HepG2 (cell line): ENCODE results near the gene STK32C. TPM values are rescaled to one million over a fixed set of nuclear protein-coding genes. Genes with fewer than 3 reads are reported as not detected.

Experiments
- CBX5 ChIP-seq: sonication (generic); formaldehyde crosslinking; IDR thresholded peaks from 2 replicates; pipeline ENCODE4 v1.4.0; 2020; ENCODE audit warnings: missing genetic modification reagents, borderline replicate concordance
- DMTF1 ChIP-seq: sonication (generic); formaldehyde crosslinking; IDR thresholded peaks from 2 replicates; pipeline ENCODE4 v1.4.0; 2020; ENCODE audit warnings: mild to moderate bottlenecking, missing genetic modification reagents
- HCFC1 ChIP-seq: fragments of 150-350 bp; IDR thresholded peaks from 2 replicates; pipeline ENCODE4 v1.6.1; 2014; ENCODE audit warnings: low read depth, low read length
- MZF1 ChIP-seq: sonication (generic); formaldehyde crosslinking; IDR thresholded peaks from 2 replicates; pipeline ENCODE4 v1.8.1; 2023; ENCODE audit warnings: mild to moderate bottlenecking, missing genetic modification reagents, borderline replicate concordance
- PAX8 ChIP-seq: sonication (generic); formaldehyde crosslinking; IDR thresholded peaks from 2 replicates; pipeline ENCODE4 v1.8.0; 2022; ENCODE audit warnings: mild to moderate bottlenecking, missing genetic modification reagents, borderline replicate concordance
- RCOR2 ChIP-seq: IDR thresholded peaks from 2 replicates; pipeline ENCODE4 v1.6.1; 2016; ENCODE audit warnings: missing biosample characterization, missing genetic modification reagents
- SALL1 ChIP-seq: sonication (generic); formaldehyde crosslinking; IDR thresholded peaks from 2 replicates; pipeline ENCODE4 v1.8.0; 2022; ENCODE audit warnings: mild to moderate bottlenecking, missing genetic modification reagents
- ZNF501 ChIP-seq: sonication (generic); formaldehyde crosslinking; IDR thresholded peaks from 2 replicates; pipeline ENCODE4 v1.5.1; 2020; ENCODE audit warnings: mild to moderate bottlenecking, moderate library complexity, missing genetic modification reagents
- ZNF510 ChIP-seq: sonication (generic); formaldehyde crosslinking; IDR thresholded peaks from 2 replicates; pipeline ENCODE4 v1.4.0; 2020; ENCODE audit warnings: low read depth, mild to moderate bottlenecking, missing genetic modification reagents
- ZNF512B ChIP-seq: sonication (generic); formaldehyde crosslinking; IDR thresholded peaks from 2 replicates; pipeline ENCODE4 v1.5.1; 2020; ENCODE audit warnings: missing genetic modification reagents, mild to moderate bottlenecking, borderline replicate concordance
- ZNF788 ChIP-seq: sonication (generic); formaldehyde crosslinking; IDR thresholded peaks from 2 replicates; pipeline ENCODE4 v1.5.0; 2020; ENCODE audit warnings: mild to moderate bottlenecking, missing genetic modification reagents, borderline replicate concordance
- ZNF800 ChIP-seq: sonication (generic); formaldehyde crosslinking; IDR thresholded peaks from 2 replicates; pipeline ENCODE4 v1.4.0; 2020; ENCODE audit warnings: missing genetic modification reagents
- ZSCAN12 ChIP-seq: sonication (generic); formaldehyde crosslinking; IDR thresholded peaks from 2 replicates; pipeline ENCODE4 v1.9.0; 2021; ENCODE audit warnings: mild to moderate bottlenecking, missing genetic modification reagents
- polyA plus RNA-seq, 8 experiments: library from polyadenylated mRNA; depleted of rRNA in 3 of 8; stranded (reverse) in 7 of 8; unstranded in 1 of 8; fragments of >200 nt; fragmentation: Illumina TruSeq in 4 of 8; extraction: Trizol in 4 of 8; gene quantifications; 2 replicates each; pipeline versions ENCODE4 v1.2.1 to v1.2.3, GENCODE V29; 2011 to 2016; ENCODE audit warnings: low read depth in 4 of 8, missing spikeins in 1 of 8, mixed read lengths in 1 of 8; ENCODE audit not compliant: insufficient read depth in 1 of 8
- total RNA-seq, 5 experiments: library from RNA; depleted of rRNA; stranded (reverse); fragments of >200 nt; fragmentation: Illumina TruSeq; extraction: Trizol; gene quantifications; 2 replicates each; pipeline ENCODE4 v1.2.3, GENCODE V29; 2016; ENCODE audit warnings: low read depth in 1 of 5

Gene STK32C
- total and polyA plus RNA-seq, 2 of the 13 experiments (the other 11 are each of a cell fraction or from before 2014, with no cell fraction given), result 10.9 to 19.4 TPM

- TF ChIP-seq ZNF512B (CRISPR knock-in tag) (no peak), DMTF1 (CRISPR knock-in tag) (no peak), PAX8 (no peak), RCOR2 (CRISPR knock-in tag) (no peak), HCFC1 (no peak), ZNF510 (CRISPR knock-in tag) (no peak), ZNF800 (peak; percentile 96), ZSCAN12 (CRISPR knock-in tag) (no peak), MZF1 (CRISPR knock-in tag) (no peak), ZNF501 (CRISPR knock-in tag) (no peak), CBX5 (CRISPR knock-in tag) (no peak), ZNF788 (CRISPR knock-in tag) (peak; percentile 68; the same call in 1 of the 2 replicates), SALL1 (no peak; the same call in 1 of the 2 replicates)
These were observed 642 bp downstream of the STK32C start (continued) for GRCh38 chr10:132306864-132307751.
